ELR (cell line): ENCODE data around the gene LIMD2.

ENCODE experiments used
- DNase-seq: peaks from one replicate; pipeline ENCODE4 v3.0.0-alpha.2; 2015; ENCODE audit warnings: low read depth

The LIMD2 gene

DNA sequence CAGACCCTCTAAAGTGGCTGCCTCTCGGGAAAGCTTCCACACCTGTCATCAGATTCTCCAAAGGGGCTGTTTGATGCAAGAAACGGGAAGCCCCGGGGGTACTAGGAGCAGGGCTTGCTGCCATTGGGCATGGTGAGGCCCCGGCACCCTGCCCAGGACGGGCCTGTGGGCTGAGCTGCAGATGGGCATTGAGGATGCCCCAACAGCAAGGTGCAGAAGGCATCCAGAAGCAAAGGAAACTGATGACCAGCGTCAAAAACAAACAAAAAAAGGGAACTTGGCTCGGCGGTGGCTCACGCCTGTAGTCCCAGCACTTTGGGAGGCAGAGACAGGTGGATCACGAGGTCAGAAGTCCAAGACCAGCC lies 1.5 kb upstream of the LIMD2 start:
- DNase-seq: no peak

DNA sequence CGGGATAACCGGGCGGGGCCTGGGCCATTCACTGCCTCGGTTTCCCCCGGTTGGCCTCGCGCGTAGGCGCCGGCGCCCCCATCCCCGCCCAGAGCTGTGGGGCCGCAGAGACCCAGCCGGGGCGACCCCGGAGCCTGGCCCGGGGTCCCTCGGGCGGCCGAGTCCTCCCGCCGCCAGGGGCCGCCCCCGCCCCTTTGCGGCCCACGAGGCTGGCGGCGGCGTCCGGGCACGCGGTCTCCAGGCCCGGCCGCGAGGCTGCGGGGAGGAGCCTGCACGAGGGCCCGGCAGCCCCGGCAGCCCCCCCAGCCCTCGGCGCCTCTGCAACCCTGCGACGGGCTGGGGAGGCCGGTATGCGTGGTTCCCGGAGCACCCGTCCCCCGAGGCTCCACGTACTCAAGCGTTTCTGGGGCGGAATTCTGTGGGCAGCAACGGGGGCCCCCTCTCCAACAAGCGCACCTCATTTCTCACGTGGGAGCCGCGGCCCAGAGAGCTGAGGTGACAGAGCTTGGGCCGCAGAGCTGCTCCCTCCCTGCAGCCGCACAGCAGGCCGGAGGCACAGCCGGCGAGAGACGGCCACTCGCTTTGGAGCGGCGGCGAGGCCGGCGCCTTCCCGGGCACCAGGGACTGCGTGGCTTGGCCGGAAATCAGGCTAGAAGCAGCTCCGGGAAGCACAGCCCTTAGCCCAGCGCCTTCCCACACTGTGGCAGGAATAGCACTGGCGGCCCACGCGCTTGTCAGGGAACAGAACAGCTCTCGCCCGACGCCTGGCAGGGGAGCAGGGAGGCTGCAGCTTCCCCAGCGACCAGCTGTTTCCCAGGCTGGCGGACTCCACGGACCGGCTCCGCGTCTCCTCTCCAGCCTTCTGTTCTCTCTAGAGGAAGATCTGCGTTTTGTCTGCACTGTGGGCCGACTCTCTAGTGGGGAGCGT lies 867 bp upstream of the LIMD2 start:
- peak; percentile 43 for DNase-seq

DNA sequence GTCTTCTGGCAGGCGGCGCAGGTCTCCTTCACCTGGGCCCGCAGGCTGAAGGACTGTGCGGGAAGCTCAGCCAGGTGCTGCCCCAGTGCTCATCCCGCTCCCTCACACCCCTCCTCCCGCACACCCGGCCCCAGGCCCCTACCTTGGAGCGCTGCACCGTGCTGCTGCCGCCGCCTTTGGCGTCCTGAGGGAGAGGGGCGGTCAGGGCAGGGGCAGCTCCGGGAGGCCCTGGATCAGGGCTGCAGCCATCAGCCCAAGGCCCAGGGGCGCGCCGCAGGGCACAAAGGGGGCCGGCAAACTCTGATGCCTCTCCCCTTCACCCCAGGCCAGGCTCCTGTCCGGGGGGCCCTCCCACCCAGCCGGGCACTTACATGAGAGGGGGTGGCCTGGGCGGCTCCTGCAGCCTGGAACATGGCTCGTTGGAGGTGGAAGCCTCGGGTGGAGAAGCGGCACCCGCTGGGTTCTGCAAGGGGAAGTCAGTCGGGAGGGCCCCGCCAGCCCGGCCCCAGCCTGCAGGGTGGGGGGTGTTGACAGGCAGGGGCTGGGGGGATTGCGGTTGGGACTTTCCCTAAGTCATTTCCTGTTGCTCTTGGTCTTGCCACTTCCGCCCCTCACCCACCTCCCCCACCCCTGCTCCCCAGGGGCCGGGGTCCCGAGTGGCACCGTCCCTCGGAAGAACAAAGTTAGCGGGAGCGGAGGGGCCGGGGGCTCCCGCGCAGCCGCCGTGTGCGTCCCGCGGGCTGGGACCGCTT lies 863 bp downstream of the LIMD2 start:
- peak; percentile 42 for DNase-seq

DNA sequence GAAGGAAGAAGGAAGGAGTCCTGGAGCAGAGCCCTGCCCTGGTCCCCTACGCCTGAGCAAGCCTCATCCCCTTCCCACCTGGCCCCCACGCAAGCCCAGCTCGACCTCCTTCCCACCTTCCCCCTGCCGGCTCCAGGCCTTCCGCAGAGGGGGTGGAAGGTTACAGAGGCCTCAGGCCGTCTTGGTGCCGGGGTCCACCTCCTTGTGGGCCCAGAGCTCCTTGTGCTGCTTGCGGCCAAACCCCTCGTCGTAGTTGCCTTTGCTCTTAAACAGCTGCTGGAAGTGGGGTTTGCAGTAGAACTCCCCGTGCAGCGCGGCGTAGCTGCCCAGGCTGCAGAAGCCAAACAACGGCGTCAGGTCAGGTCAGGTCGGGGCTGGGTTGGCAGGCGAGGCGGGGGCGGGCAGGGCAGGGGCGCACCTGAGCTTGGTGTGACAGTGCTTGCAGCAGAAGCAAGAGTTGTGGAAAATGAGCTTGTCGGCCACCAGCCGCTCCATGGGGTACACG lies 1.5 kb downstream of the LIMD2 start:
- DNase-seq: no peak

DNA sequence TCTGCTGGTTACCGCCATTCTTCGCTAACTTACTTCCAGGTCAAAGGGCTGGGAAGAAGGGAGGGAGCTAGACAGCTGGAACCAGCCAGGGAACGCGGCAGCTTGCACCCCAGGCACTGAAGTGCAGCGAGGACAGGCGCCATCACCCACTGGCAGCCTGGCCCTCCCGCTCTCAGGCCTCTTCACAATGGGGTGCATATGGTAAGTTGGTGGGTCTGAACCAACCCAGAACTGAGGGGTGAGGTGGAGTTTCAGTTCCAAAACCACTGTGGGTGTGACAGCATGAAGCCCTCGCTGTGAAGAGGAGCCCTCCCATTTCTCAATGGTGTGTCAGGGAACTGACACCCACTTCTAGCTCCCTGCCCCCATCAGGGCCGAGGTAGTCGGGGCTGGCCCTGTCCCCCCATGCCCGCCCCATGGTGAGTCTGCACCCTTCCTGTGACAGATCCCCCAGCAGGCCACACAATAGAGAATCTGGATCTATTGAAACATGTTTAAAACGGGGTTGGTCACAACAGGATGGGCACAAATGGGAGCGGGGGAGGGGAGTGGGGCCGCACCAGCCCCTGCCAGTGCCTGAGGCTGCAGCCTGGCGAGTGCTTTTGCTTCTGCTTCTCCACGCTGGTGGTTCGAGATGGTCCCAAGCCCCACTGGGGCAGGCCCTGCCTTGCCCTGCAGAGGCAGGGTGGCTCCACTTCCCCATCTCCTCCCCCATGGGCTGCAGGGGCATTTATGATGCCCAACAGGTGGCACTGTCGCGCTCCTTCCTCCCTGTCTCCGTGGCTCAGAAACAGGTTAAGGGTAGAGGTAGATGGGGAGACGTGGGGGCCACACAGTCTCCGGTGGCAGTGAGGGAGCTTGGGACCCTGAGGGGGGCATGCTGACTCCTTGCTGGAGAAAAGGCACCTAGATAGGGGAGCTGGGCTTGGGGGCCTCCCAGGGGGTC lies 2.3 kb downstream of the LIMD2 start:
- peak; percentile 48 for DNase-seq

DNA sequence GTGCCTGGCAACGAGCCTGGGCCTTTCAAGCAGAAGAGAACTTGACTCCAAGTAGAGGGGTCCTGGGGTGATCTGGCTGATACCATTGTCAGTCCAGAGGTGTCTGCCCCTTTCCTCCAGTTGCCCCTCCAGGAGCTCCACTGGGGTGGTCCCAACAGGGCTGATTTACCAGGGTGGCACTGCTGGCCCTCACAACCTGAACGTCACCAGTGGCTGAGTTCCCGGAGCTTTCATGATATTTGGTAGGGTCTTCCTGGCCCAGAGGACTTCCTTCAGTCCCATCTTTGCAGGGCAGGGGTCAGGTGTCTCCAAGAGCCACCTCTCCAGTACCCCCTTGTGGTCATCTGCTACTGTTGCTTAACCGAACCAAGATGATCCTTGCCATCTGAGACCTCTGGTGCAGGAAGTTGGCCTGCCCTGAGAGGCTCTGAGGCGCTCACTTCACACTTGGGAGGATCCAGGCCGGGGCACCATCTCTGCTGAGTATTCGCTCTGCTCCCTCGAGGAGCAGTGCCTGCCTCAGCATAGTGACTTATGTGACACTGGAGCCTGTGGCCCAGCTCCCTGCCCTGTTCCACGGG lies 3.5 kb downstream of the LIMD2 start:
- DNase-seq: peak; percentile 64

DNA sequence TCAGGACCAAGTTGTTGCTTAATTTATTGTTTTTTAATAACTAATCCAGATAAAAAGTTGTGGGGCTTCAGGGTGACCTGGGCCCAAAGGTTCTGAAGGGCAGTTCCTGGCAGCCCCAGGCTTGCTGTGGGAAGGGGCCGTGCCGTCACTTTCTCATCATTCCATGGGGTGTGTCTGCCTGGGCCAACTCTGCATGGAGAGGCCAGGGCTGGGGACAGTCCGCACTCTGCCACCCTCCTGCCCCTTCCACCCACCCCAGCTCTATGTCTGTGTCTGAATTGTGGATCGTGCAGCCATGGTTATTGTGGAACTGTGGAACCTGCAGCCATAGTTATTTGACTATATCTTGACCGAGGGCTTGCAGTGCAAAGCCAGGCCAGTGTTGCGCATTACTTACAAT lies 4.0 kb downstream of the LIMD2 start:
- no peak for DNase-seq

DNA sequence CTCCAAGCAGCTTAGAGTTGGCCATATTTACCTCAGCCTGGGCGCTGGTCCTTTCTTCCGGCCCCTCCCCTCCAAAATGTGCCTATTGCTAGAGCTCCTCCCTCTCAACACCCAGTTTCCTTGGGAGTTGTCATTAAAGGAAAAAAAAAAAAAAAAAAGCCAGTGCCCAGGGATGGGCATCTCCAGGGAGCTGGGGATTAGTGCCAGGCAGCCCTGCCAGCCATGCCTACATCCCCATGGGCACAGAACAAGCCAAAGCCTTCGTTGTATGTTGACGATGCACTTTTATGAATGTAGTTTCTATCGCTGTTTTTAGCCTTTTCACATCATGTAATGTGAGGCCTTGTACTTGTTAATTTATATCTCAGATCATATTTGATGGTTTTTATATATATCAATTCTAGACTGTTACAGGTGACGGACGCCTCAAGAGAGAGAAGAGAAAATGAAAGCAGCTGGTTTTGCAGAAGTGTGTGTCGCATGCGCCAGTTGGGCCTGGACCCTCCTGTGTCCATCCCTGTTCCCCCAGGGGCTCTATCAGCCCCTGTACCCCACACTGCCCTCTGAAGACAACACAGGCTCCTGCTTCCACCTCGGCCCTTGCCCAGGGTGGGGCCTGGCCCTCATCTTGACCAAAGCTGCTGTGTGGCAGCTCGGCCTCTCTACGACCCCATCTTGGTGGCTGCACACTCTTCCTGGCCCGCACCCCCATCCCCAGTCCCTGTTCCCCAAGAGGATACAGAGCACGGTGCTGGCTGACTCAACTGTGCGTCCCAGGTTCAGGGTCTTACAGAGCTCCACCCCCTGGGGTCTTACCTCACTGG lies 4.8 kb downstream of the LIMD2 start:
- no peak for DNase-seq

DNA sequence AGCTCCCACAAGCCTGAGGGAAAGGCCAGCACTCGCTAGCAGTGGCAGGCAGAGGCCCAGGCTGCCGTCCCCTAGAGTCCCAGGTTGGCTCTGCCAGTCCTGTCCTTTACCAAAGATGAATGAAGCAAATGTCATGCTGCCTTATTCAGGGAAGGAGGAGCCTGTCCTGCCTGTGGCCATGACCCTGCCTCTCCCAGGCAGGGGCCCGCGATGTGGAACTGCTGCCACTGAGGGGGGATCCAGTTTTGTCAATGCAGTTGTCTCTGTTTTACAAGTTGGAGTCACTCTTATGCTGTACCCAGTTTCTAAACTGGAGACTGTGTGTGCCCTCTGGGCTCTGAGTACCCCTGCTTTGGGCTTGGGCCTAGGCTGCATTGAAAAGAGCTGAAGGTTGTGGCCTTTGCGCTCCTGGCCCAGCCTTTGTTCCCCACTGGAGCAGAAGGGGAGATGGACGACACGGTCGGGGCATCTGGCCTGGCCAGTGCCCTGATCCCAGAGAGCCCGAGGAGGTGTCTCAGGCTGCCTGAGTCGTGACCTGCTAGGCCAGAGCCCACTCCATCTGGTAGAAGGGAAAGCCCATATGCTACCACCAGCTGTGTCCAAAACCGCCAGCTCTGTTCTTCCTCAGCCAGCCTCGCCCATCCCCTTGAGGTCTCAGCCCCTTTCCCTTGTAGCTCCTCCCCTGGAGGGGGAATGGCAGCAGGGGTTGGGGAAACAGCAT lies 5.5 kb downstream of the LIMD2 start:
- no peak for DNase-seq

DNA sequence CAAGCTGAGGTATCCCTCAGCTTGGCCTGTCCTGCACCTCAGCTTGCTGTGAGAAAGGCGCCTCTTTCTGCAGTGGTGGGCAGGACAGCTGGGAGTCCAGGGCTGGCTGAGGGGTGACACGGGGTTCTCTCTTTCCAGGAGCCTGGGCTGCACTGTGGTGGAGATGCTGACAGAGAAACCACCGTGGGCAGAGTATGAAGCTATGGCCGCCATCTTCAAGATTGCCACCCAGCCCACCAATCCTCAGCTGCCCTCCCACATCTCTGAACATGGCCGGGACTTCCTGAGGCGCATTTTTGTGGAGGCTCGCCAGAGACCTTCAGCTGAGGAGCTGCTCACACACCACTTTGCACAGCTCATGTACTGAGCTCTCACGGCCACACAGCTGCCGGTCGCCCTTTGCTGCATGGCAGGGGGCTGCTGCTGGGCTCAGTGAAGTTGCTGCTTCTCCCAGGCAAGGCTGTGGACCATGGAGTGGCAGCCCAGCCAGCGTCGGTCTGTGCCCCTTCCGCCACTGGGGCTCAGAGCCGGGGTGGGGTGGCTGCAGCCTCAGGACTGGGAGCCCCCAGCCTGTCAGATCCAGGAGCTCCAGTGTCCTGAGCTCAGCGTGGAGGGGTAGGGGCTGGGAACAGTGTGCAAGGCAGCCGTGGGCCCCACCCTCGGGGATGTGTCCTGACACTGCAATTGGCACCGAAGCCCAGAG lies 6.4 kb downstream of the LIMD2 start:
- DNase-seq: no peak

DNA sequence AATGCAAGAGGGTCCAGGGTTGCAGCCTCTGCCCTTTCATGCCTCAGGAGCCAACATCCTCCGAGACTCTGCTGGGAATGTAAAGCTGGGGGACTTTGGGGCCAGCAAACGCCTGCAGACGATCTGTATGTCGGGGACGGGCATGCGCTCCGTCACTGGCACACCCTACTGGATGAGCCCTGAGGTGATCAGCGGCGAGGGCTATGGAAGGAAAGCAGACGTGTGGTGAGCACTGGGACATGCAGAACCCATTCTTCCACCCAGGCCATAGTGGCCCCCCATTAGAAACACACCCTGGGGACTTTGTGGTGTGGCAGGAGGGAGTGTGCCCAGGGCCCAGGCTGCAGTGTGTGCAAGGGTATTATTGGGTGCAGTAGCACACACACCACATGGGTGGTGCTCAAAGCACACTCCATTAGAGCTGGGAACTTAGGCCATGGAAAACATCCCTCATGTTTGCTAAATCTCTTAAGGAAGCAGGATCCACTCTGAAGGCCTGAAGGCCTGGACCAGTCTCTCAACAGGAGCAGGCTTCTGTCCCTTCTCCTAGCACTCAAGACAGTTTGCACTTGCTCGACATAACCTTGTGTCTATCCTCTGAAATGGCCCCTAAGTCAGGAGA lies 7.6 kb downstream of the LIMD2 start:
- DNase-seq: no peak

DNA sequence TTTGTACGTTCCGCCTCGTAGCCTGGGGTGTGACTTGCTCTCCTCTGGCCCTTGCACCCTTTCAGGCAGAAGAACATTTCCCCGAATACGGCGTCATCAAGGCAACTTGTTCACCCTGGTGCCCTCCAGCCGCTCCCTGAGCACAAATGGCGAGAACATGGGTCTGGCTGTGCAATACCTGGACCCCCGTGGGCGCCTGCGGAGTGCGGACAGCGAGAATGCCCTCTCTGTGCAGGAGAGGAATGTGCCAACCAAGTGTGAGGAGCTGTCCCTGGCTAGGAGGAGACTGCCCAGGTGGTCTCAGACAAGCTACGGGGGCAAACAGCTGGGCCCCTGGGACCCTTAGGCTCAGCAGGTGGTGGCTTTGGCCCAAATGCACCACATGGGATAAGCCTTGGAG lies 10.4 kb downstream of the LIMD2 start:
- no peak for DNase-seq

DNA sequence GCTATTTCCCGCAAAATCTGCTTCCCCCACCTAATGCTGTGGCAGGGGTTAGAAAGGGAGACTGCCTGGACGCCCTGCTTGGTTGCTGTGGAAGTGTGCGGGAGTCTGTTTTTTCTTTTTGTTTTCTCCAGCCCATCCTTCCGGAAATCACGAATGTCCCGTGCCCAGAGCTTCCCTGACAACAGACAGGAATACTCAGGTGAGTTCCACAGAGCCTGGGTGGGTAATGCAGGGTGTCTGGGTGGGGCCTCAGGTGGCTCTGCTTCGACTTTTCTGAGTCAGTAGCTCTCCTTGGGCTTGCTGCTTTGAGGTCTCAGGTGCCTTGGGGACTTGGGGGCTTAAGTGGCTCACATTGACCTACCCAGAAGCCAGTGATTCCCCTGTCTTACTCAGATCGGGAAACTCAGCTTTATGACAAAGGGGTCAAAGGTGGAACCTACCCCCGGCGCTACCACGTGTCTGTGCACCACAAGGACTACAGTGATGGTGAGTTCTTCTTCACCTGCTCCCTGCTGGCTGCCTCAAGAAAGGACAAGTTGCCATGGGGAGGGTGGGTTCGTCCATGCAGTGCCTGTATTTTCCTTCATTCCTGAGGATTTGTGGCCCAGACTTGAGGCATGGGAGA lies 11.4 kb downstream of the LIMD2 start:
- no peak for DNase-seq

DNA sequence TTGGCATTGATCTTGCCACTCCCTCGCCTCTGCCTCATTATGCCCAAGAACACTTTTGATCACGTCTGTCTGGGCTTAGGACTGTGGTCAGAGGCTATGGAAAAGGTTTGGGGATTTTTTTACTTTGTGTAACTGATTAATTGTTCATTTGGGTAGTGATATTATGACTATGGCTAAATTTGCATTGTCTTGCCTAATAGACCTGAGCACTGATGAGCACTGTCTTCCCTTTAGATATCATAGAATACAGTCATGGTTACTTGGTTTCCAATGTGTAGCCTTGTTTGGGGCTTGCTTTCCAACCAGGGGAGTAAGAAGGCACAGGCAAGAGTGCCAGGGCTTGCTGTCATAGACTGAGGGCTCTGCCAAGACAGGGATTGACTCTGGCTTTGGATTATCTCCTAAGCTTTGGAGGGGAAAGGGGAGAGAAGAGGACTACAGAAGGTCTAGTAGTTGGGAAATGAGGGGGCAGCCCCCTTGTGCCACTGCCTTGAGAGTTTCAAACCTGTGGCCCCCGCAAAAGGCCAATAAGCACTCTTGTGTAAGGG lies 13.7 kb downstream of the LIMD2 start:
- no peak for DNase-seq

DNA sequence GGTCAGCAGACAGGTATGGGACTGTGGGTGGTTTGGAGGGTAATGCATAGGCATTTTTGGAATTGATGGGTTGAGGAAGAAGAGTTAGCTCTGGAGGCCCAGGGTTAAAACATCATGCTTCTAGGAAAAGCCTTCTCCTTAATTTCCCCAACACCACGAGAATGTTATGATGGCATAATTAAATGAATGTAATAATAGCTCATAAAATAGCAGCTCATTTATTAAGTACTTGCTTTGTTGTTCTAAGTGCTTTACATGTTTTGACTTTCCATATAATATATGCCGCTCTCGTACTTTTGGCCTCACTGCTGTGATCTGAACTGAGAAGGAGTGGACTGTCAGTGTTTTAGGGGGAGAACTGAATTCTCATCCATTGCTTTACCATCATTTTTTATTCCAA lies 14.3 kb downstream of the LIMD2 start:
- DNase-seq: no peak

DNA sequence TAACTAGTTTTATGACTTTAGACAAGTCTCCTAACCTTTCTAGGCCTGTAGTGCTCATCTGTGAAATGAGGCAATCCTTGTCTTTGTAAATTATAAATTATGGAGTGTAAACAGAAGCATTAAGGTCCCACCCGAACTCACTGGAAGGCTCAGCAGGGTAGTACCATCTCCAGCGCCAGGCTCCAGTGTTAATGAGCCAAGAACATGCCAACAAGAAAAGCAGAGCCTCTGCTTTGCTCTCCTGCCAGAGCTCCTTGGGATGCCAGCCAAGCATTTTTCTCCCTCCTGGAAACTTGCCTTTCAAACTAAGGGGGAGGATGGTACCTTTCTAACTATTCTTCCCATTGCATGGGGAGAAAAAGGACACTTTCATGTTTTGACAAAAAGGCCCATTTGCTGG lies 14.9 kb downstream of the LIMD2 start:
- DNase-seq: no peak

DNA sequence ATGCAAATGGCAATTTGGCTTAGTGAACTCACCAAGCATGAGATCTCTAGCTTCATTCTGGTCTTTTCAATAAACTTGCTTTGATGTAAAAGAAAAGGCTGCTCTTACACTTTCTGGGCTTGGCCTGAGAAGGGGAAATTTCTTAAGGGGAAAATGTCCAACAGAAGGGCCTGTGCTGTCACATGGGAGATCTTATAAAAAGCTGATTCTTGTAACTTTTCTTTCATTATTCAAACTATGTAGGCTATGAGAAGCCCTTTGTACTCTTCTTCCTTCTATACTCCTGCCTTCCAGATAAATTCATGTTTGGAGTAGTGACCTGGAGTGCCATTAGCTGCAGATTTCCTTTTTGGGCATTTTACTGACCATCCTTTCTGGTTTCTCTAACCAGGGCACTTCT lies 16.9 kb downstream of the LIMD2 start:
- no peak for DNase-seq

DNA sequence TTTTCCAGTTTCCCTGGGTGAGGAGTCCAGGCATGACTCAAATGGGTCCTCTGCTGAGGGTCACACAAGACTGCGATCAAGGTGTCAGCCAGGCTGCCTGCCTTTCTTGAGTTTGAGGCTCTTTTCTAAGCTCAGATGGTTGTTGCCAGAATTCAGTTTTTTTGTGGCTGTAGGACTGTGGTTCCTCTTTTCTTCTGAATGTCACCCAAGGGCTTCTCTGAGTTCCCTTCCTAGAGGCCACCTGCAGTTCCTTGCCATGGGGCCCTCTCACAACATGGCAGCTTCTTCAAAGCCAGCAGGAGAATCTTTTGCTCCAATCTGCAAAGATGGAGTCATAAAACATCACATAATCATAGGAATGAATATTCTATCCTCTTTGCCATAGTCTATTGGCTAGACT lies 17.5 kb downstream of the LIMD2 start:
- DNase-seq: no peak
